HepG2 (cell line): ENCODE measurements around the gene ELAVL3. TPM values are rescaled to one million over a fixed set of nuclear protein-coding genes. Genes with fewer than 3 reads are reported as not detected.

Experiments used
- BCLAF1 ChIP-seq: fragments of 450-650 bp; IDR thresholded peaks from 2 replicates; pipeline ENCODE4 v1.6.1; 2017; ENCODE audit warnings: mild to moderate bottlenecking
- CEBPB ChIP-seq: IDR thresholded peaks from 2 replicates; pipeline ENCODE4 v1.6.1; 2011; ENCODE audit warnings: low read depth, low read length, improper control_type of control experiment, borderline replicate concordance
- HHEX ChIP-seq: IDR thresholded peaks from 2 replicates; pipeline ENCODE4 v1.6.1; 2016; ENCODE audit warnings: control low read depth
- KDM2A ChIP-seq: sonication (generic); formaldehyde crosslinking; IDR thresholded peaks from 2 replicates; pipeline ENCODE4 v1.4.0; 2020; ENCODE audit warnings: low read depth, missing genetic modification reagents, borderline replicate concordance
- KDM5B ChIP-seq: sonication (generic); formaldehyde crosslinking; IDR thresholded peaks from 2 replicates; pipeline ENCODE4 v1.4.0; 2020; ENCODE audit warnings: missing genetic modification reagents, mild to moderate bottlenecking, borderline replicate concordance
- SAP130 ChIP-seq: IDR thresholded peaks from 2 replicates; pipeline ENCODE4 v1.6.1; 2016; ENCODE audit warnings: low read depth
- ZFX ChIP-seq: sonication (generic); formaldehyde crosslinking; IDR thresholded peaks from 2 replicates; pipeline ENCODE4 v1.4.0; 2020; ENCODE audit warnings: mild to moderate bottlenecking, low read depth, missing genetic modification reagents, moderate library complexity
- ZNF318 ChIP-seq: sonication (generic); formaldehyde crosslinking; IDR thresholded peaks from 2 replicates; pipeline ENCODE4 v1.4.0; 2020; ENCODE audit warnings: mild to moderate bottlenecking, missing genetic modification reagents
- ZNF687 ChIP-seq: sonication (generic); formaldehyde crosslinking; IDR thresholded peaks from 2 replicates; pipeline ENCODE4 v1.5.1; 2020; ENCODE audit warnings: mild to moderate bottlenecking, missing genetic modification reagents, moderate library complexity
- polyA plus RNA-seq, 8 experiments: library from polyadenylated mRNA; depleted of rRNA in 3 of 8; stranded (reverse) in 7 of 8; unstranded in 1 of 8; fragments of >200 nt; fragmentation: Illumina TruSeq in 4 of 8; extraction: Trizol in 4 of 8; gene quantifications; 2 replicates each; pipeline versions ENCODE4 v1.2.1 to v1.2.3, GENCODE V29; 2011 to 2016; ENCODE audit warnings: low read depth in 4 of 8, missing spikeins in 1 of 8, mixed read lengths in 1 of 8; ENCODE audit not compliant: insufficient read depth in 1 of 8
- total RNA-seq, 5 experiments: library from RNA; depleted of rRNA; stranded (reverse); fragments of >200 nt; fragmentation: Illumina TruSeq; extraction: Trizol; gene quantifications; 2 replicates each; pipeline ENCODE4 v1.2.3, GENCODE V29; 2016; ENCODE audit warnings: low read depth in 1 of 5
- TF ChIP-seq, protein P1 (sequence below): sonication (generic); IDR thresholded peaks from 2 replicates; pipeline ENCODE4 v1.6.1; 2016; ENCODE audit warnings: low read depth, borderline replicate concordance

ELAVL3 gene
- total and polyA plus RNA-seq, 2 of the 13 experiments (the other 11 are each of a cell fraction or from before 2014, with no cell fraction given) = 0.03 TPM; not detected in 1

GRCh38 chr19:11420429-11421370 is 60.1 kb downstream of the ELAVL3 start (continued):
- TF ChIP-seq KDM5B (CRISPR knock-in tag) (no peak), ZNF318 (no peak), HHEX (CRISPR knock-in tag) (no peak), ZFX (peak; percentile 12; the same call in 1 of the 2 replicates), KDM2A (CRISPR knock-in tag) (0 out of 2 replicates have a peak, but pooled peaks have one; percentile 12), BCLAF1 (no peak), CEBPB (peak; percentile 96), ZNF687 (CRISPR knock-in tag) (0 out of 2 replicates have a peak, but pooled peaks have one; percentile 6), SAP130 (CRISPR knock-in tag) (0 out of 2 replicates have a peak, but pooled peaks have one; percentile 37)
- TF ChIP-seq, protein P1, sequence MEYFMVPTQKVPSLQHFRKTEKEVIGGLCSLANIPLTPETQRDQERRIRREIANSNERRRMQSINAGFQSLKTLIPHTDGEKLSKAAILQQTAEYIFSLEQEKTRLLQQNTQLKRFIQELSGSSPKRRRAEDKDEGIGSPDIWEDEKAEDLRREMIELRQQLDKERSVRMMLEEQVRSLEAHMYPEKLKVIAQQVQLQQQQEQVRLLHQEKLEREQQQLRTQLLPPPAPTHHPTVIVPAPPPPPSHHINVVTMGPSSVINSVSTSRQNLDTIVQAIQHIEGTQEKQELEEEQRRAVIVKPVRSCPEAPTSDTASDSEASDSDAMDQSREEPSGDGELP = peak; percentile 59; the same call in 1 of the 2 replicates
